ENCODE results near the gene BRWD1. TPM values are rescaled to one million over a fixed set of nuclear protein-coding genes. Genes with fewer than 3 reads are reported as not detected.

The BRWD1 gene
- total RNA-seq, 2 experiments from 2014 or later = 27.9 to 29.3 TPM

- ChIA-PET CTCF (no interaction called here), POLR2A (interaction anchor here (0.6 kb wide), 1 partner anchor 20 kb away, joined by 3 read pairs; no protein-coding TSS in a partner anchor)
- Mint-ChIP-seq H3K27me3 (no peaks in the 10 kb centered on the region), H3K36me3 (ENCODE audit: low read depth) (peaks cover 15% of the 10 kb centered on the region), H3K4me3 (no peak overlapping the region), H3K4me1 (ENCODE audit: low read depth) (peaks cover 60% of the 10 kb centered on the region), H3K27ac (no peak overlapping the region), H3K9me3 (no peaks in the 10 kb centered on the region)
- no peak for TF ChIP-seq CTCF (IDR thresholded peaks at IDR 0.05)
- no peak for DNase-seq
- intact Hi-C loops (cut with micrococcal nuclease) = loop anchor here (10.0 kb wide), 2 partner anchors 200 to 420 kb away; a partner anchor contains a TSS
- ATAC-seq = no peak
These were observed 128.3 kb downstream of the BRWD1 start for GRCh38 chr21:39185157-39185556.

GRCh38 chr21:39184050-39184980 lies 129.1 kb downstream of the BRWD1 start:
- Mint-ChIP-seq H3K4me1 (ENCODE audit: low read depth) (peaks cover 57% of the 10 kb centered on the region), H3K36me3 (ENCODE audit: low read depth) (peaks cover 22% of the 10 kb centered on the region), H3K4me3 (peak overlapping the region; percentile 87), H3K9me3 (no peaks in the 10 kb centered on the region), H3K27me3 (no peaks in the 10 kb centered on the region), H3K27ac (peak overlapping the region; percentile 95)
- ChIA-PET POLR2A (interaction anchor here (0.6 to 1.7 kb wide), 8 partner anchors 16 to 202 kb away, joined by 3 to 16 read pairs (median 4); partner anchors contain the start of gene HMGN1), CTCF (interaction anchor here (0.6 to 1.7 kb wide), 3 partner anchors 10 to 203 kb away, joined by 3 to 5 read pairs (median 3); no protein-coding TSS in a partner anchor)
- no peak for ATAC-seq
- TF ChIP-seq CTCF (IDR thresholded peaks at IDR 0.05) = no peak
- no peak for DNase-seq
- intact Hi-C loops (cut with micrococcal nuclease) = loop anchor here (10.0 kb wide), 2 partner anchors 200 to 420 kb away; a partner anchor contains a TSS

- ChIA-PET CTCF (interaction anchor here (0.6 to 1.7 kb wide), 5 partner anchors 9 to 204 kb away, joined by 3 to 5 read pairs (median 3); partner anchors contain the start of gene BRWD1), POLR2A (interaction anchor here (0.7 to 3.1 kb wide), 15 partner anchors 17 to 961 kb away, joined by 3 to 16 read pairs (median 3); partner anchors contain the start of genes BRWD1 and HMGN1)
- Mint-ChIP-seq H3K4me1 (ENCODE audit: low read depth) (peaks cover 53% of the 10 kb centered on the region), H3K27me3 (no peaks in the 10 kb centered on the region), H3K4me3 (peak within 1 kb of the TSS; percentile 87), H3K9me3 (no peaks in the 10 kb centered on the region), H3K36me3 (ENCODE audit: low read depth) (peaks cover 28% of the 10 kb centered on the region), H3K27ac (peak within 1 kb of the TSS; percentile 95)
- DNase-seq (peak; percentile 95), ATAC-seq (peak; percentile 91)
- TF ChIP-seq CTCF (IDR thresholded peaks at IDR 0.05) = no peak
- intact Hi-C loops (cut with micrococcal nuclease) = loop anchor here (10.0 kb wide), 2 partner anchors 201 to 419 kb away; a partner anchor contains a TSS
These were observed 130.0 kb downstream of the BRWD1 start, which contains the start of gene PSMG1 for GRCh38 chr21:39183272-39184049. Gene PSMG1, minus strand, starts transcription at chr21:39183451. Its CDS starts 66 bp downstream, at chr21:39183385.

- TF ChIP-seq CTCF (IDR thresholded peaks at IDR 0.05) = no peak
- H3K4me1 Mint-ChIP-seq (ENCODE audit: low read depth) = peaks cover 45% of the 10 kb centered on the region
- H3K27ac Mint-ChIP-seq = peak overlapping the region; percentile 95
- no peaks in the 10 kb centered on the region for H3K27me3 Mint-ChIP-seq
- peak overlapping the region; percentile 87 for H3K4me3 Mint-ChIP-seq
- peaks cover 28% of the 10 kb centered on the region for H3K36me3 Mint-ChIP-seq (ENCODE audit: low read depth)
- POLR2A ChIA-PET = interaction anchor here (0.7 to 3.1 kb wide), 15 partner anchors 8 to 960 kb away, joined by 3 to 16 read pairs (median 3); partner anchors contain the start of genes BRWD1 and HMGN1
- no peaks in the 10 kb centered on the region for H3K9me3 Mint-ChIP-seq
- CTCF ChIA-PET = interaction anchor here (0.7 to 1.7 kb wide), 3 partner anchors 13 to 205 kb away, joined by 3 to 5 read pairs (median 4); partner anchors contain the start of gene BRWD1
- ATAC-seq = no peak
- intact Hi-C loops (cut with micrococcal nuclease) = loop anchor here (10.0 kb wide), 2 partner anchors 202 to 418 kb away; a partner anchor contains a TSS
- no peak for DNase-seq
These were observed 130.8 kb downstream of the BRWD1 start for GRCh38 chr21:39182484-39183271.
